GM13977 (cell line): ENCODE measurements around the gene YIPF7.
A peak's percentile ranks its signal among the peaks of the same experiment; 100 is the strongest.

Experiments
- DNase-seq: peaks from one replicate; pipeline ENCODE4 v3.0.0; 2012; ENCODE audit warnings: low spot score
- in situ Hi-C: fragments of 300-500 bp; cut with MboI; formaldehyde crosslinking; loops from one replicate; pipeline ENCODE4 v1.12.0; 2022; ENCODE audit warnings: low sequenced_read_pairs, low pct_unique_long_range_greater_than_20kb, mixed read lengths, inconsistent platforms; ENCODE audit not compliant: unreplicated experiment
- TF ChIP-seq, protein P1 (sequence below): IDR thresholded peaks from 2 replicates; pipeline ENCODE4 v1.5.1; 2012; ENCODE audit warnings: mild to moderate bottlenecking, control low read depth; ENCODE audit not compliant: insufficient read depth; ENCODE audit errors: extremely low read depth, missing control alignments

YIPF7 gene

DNA sequence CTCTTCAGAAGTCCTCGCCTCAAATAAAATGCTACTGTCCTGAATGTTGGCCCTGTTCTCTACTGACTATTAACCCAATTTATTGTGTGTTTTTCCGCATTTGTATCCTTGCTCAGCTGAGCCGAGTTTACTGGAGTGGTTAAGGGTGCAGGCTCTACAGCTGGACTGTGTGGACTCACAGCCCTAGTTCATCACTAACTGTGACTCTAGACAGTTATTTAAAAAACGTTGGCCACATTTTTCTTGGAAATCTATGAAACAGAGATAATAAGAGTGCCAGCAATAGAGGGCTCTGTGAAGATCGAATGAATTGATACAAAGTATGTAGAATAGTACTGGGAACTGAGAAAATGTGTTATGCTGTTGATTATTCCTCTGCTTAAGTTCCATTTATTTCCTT lies 23.9 kb upstream of the YIPF7 start:
- DNase-seq: no peak
- TF ChIP-seq, protein P1, sequence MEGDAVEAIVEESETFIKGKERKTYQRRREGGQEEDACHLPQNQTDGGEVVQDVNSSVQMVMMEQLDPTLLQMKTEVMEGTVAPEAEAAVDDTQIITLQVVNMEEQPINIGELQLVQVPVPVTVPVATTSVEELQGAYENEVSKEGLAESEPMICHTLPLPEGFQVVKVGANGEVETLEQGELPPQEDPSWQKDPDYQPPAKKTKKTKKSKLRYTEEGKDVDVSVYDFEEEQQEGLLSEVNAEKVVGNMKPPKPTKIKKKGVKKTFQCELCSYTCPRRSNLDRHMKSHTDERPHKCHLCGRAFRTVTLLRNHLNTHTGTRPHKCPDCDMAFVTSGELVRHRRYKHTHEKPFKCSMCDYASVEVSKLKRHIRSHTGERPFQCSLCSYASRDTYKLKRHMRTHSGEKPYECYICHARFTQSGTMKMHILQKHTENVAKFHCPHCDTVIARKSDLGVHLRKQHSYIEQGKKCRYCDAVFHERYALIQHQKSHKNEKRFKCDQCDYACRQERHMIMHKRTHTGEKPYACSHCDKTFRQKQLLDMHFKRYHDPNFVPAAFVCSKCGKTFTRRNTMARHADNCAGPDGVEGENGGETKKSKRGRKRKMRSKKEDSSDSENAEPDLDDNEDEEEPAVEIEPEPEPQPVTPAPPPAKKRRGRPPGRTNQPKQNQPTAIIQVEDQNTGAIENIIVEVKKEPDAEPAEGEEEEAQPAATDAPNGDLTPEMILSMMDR: no peak
- in situ Hi-C loops: no loop called here

DNA sequence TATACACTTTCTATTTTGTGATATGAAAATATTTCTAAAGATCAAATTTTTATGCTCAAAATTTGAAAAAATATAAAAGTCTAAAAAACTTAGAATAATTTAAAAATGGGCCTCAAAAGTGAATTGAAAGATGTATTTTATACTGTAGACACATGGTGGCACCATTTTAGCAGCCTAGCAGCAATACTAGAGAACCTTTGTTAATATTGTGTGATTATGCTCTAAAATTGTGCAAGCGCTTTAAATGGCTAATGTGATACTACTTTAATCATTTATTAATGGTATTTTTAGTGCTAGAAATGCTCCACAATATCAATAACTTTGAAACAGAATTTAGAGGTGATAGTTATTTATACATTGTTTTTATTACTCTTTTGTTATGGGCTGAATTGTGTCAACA lies 23.0 kb upstream of the YIPF7 start:
- TF ChIP-seq, protein P1: peak; percentile 21
- no peak for DNase-seq
- in situ Hi-C loops: no loop called here

DNA sequence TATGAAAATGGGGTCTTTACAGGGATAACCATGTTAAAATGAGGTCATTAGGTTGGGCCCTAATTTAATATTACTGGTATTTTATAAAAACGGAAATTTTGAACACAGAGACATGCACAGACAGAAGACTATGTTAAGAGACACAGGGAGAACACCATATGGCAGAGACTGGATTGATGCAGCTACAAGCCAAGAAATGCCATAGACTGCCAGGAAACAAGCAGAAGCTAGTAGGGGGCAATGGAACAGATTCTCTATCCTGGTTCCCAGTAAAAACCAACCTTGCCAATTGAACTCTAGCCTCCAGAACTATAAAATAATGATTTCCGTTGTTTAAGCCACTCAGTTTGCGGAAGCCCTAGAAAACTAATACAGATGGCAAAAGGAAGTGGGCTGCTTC lies 20.2 kb upstream of the YIPF7 start:
- no peak for DNase-seq
- in situ Hi-C loops: no loop called here
- TF ChIP-seq, protein P1: no peak

DNA sequence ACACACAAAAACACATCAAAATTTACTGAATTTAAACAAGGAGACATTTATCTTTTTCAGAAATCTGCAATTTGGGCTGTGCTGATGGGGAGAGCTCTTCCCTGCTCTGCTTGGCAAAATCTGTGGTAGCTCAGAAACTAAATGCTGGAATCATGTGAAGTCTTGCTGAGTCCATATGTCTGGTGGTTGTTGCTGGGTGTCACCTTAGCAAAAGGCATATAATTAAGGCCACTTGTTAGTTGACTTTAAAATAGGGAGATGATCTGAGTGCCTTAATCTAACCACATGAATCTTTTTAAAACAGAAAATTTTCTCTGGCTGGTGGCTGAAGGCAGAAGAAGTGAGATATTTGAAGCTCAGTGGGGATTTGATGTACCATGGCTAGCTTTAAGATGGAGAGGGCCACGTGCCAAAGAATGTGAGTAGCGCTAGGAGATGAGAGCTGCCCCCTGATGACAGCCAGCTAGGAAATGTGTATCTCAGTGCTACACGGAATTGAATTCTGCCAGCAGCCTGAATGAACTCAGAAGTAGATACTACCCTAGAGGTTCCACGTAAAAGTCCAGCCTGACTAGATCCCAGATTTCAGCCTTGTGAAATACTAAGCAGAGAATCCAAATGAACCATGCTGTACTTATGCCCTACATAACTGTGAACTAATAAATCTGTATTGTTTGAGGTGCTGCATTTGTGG lies 19.2 kb upstream of the YIPF7 start:
- TF ChIP-seq, protein P1: no peak
- in situ Hi-C loops: no loop called here
- DNase-seq: no peak

DNA sequence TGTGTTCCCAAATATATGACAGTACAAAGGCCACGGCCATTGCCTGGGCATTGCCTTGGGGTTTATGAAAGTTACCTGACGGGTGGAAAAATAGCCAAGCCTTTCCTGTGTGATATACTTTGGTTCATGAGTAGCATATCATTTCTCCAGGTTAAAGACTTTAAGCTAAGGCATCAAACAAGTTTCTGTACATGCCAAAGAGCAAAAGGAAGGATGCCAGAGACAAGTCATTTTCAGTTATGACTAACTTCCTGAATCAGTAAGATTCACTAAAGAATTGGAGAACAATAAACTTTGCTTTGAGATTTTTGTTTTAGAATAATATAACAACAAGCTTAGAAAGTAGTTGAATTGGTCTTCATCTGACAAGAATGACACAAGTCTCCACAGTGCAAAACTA lies 17.1 kb upstream of the YIPF7 start:
- TF ChIP-seq, protein P1: no peak
- in situ Hi-C loops: no loop called here
- no peak for DNase-seq

DNA sequence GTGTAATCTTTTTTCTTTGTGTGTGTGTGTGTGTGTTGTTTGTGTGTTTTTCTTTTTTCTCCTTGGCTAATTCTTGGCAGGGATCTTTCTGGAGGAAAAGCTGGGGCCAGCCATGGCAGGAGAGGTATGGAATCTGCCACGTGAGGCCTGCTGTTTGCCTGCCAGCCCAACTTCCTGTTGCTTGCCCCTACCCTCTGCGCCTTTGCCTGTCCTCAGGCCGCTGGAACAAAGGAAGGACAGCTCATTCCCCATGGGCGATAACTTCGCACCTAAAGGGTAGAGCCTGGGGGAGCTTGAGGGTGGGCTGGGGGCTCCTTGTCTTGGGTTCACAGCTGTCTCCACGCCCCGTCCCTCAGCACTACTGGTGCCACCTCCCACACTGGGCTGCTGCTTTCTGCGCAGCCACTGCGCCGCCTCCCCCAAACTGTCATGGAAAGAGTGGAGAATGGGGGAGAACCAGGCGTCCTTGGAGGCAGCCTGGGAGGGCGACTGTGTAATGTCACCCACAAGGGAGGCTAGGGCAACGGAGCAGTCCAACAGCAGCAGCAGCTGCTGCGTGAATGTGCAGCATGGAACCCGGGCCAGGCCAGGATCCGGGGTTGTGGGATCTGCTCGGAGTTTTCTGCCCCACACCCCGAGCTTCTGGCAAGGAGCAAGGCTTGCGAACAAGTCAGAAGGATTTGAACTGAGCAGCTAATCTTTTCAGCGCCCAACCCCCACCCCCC lies 12.3 kb upstream of the YIPF7 start:
- DNase-seq: no peak
- TF ChIP-seq, protein P1: no peak
- in situ Hi-C loops: no loop called here
